ENCODE data around the gene HCST.

Gene HCST

GRCh38 chr19:35940839-35941238 is 38.5 kb downstream of the HCST start:
- H3K27ac ChIP-seq (ENCODE audit: low read depth, low read length), result no peak overlapping the region
- no peak overlapping the region for H4K8ac ChIP-seq (ENCODE audit: low read depth, low read length)
- no peak overlapping the region for H2BK5ac ChIP-seq (ENCODE audit: low read length)
- H3K4me1 ChIP-seq (ENCODE audit: control insufficient read depth, low read depth, low read length), result peaks cover 8% of the 10 kb centered on the region
- H3K23ac ChIP-seq (ENCODE audit: low read length), result no peak overlapping the region
- no peaks in the 10 kb centered on the region for H3K27me3 ChIP-seq (ENCODE audit: insufficient read depth, low read length, poor library complexity)
- H3K9ac ChIP-seq (ENCODE audit: low read length), result no peak overlapping the region
- no peaks in the 10 kb centered on the region for H3K79me2 ChIP-seq (ENCODE audit: control insufficient read depth, insufficient read depth, low read length)
- no peaks in the 10 kb centered on the region for H3K36me3 ChIP-seq (ENCODE audit: control insufficient read depth, insufficient read depth, low read length)
- H2BK120ac ChIP-seq (ENCODE audit: low read depth, low read length), result no peak overlapping the region
- H3K4me3 ChIP-seq (ENCODE audit: low read length), result no peak overlapping the region
- H2BK15ac ChIP-seq (replicated peaks; ENCODE audit: low read depth), result no peak overlapping the region
- H3K79me1 ChIP-seq (ENCODE audit: low read length), result peaks cover 3% of the 10 kb centered on the region
- WGBS (ENCODE audit: extremely low coverage, insufficient coverage, low lambda C conversion rate), result 100% methylated on average over 1 of the region's 4 CpGs
- H3K4me2 ChIP-seq (ENCODE audit: low read length), result no peak overlapping the region
- no peak overlapping the region for H3K4ac ChIP-seq (ENCODE audit: low read depth, low read length)
- DNase-seq, result no peak
- H3K18ac ChIP-seq (ENCODE audit: low read length), result no peak overlapping the region
- no peak overlapping the region for H3K56ac ChIP-seq (ENCODE audit: low read length)
- no peak overlapping the region for H4K5ac ChIP-seq (ENCODE audit: low read length)
- H2AK5ac ChIP-seq (ENCODE audit: low read length), result no peak overlapping the region

DNA sequence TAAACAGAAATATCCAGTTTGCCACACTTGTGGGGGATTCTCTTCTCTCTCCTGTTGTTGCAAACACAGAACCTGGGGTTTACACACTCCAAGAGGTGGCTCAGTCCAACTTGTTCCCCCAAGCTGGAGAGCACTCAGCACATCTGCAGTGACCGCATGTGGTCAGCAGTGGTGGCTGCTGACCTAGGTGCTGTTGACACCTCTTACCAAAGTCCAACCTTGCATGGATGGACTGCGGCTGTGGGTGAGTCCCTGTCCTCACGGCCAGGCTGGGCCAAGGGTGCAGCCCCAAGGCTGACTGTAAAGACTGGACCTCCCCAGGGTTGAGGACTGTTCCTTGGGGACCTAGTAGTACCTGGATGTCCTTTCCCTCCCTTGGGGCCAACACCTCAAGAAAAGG is 39.9 kb downstream of the HCST start:
- Histone ChIP-seq H3K27ac (ENCODE audit: low read depth, low read length) (no peak overlapping the region), H3K23ac (ENCODE audit: low read length) (no peak overlapping the region), H4K8ac (ENCODE audit: low read depth, low read length) (no peak overlapping the region), H2BK5ac (ENCODE audit: low read length) (no peak overlapping the region), H3K18ac (ENCODE audit: low read length) (no peak overlapping the region), H3K79me2 (ENCODE audit: control insufficient read depth, insufficient read depth, low read length) (no peaks in the 10 kb centered on the region), H3K9ac (ENCODE audit: low read length) (no peak overlapping the region), H3K27me3 (ENCODE audit: insufficient read depth, low read length, poor library complexity) (no peaks in the 10 kb centered on the region), H2BK15ac (replicated peaks; ENCODE audit: low read depth) (no peak overlapping the region), H2BK120ac (ENCODE audit: low read depth, low read length) (no peak overlapping the region), H2AK5ac (ENCODE audit: low read length) (no peak overlapping the region), H4K5ac (ENCODE audit: low read length) (no peak overlapping the region), H3K4me1 (ENCODE audit: control insufficient read depth, low read depth, low read length) (peaks cover 3% of the 10 kb centered on the region), H3K56ac (ENCODE audit: low read length) (no peak overlapping the region), H3K36me3 (ENCODE audit: control insufficient read depth, insufficient read depth, low read length) (no peaks in the 10 kb centered on the region), H3K4me2 (ENCODE audit: low read length) (no peak overlapping the region), H3K4me3 (ENCODE audit: low read length) (no peak overlapping the region), H3K79me1 (ENCODE audit: low read length) (peaks cover 3% of the 10 kb centered on the region), H3K4ac (ENCODE audit: low read depth, low read length) (no peak overlapping the region)
- no CpG with 5 or more reads among the region's 3 CpGs for WGBS (ENCODE audit: extremely low coverage, insufficient coverage, low lambda C conversion rate)
- DNase-seq, result no peak

GRCh38 chr19:35943321-35944301 is 41.3 kb downstream of the HCST start:
- H3K36me3 ChIP-seq (ENCODE audit: control insufficient read depth, insufficient read depth, low read length), result no peaks in the 10 kb centered on the region
- H2AK5ac ChIP-seq (ENCODE audit: low read length), result no peak overlapping the region
- H3K4me1 ChIP-seq (ENCODE audit: control insufficient read depth, low read depth, low read length), result no peaks in the 10 kb centered on the region
- no peak overlapping the region for H3K56ac ChIP-seq (ENCODE audit: low read length)
- no peak overlapping the region for H4K8ac ChIP-seq (ENCODE audit: low read depth, low read length)
- no peaks in the 10 kb centered on the region for H3K79me2 ChIP-seq (ENCODE audit: control insufficient read depth, insufficient read depth, low read length)
- no peak overlapping the region for H3K23ac ChIP-seq (ENCODE audit: low read length)
- no peaks in the 10 kb centered on the region for H3K27me3 ChIP-seq (ENCODE audit: insufficient read depth, low read length, poor library complexity)
- no peak overlapping the region for H3K9ac ChIP-seq (ENCODE audit: low read length)
- no peak for DNase-seq
- H3K4ac ChIP-seq (ENCODE audit: low read depth, low read length), result no peak overlapping the region
- no peak overlapping the region for H2BK120ac ChIP-seq (ENCODE audit: low read depth, low read length)
- no peaks in the 10 kb centered on the region for H3K79me1 ChIP-seq (ENCODE audit: low read length)
- no peak overlapping the region for H3K18ac ChIP-seq (ENCODE audit: low read length)
- H3K4me2 ChIP-seq (ENCODE audit: low read length), result no peak overlapping the region
- no peak overlapping the region for H4K5ac ChIP-seq (ENCODE audit: low read length)
- WGBS (ENCODE audit: extremely low coverage, insufficient coverage, low lambda C conversion rate), result no CpG with 5 or more reads among the region's 9 CpGs
- no peak overlapping the region for H2BK5ac ChIP-seq (ENCODE audit: low read length)
- H3K4me3 ChIP-seq (ENCODE audit: low read length), result no peak overlapping the region
- no peak overlapping the region for H2BK15ac ChIP-seq (replicated peaks; ENCODE audit: low read depth)
- no peak overlapping the region for H3K27ac ChIP-seq (ENCODE audit: low read depth, low read length)

GRCh38 chr19:35944556-35944955 is 42.2 kb downstream of the HCST start:
- no peak overlapping the region for H2BK5ac ChIP-seq (ENCODE audit: low read length)
- no peak overlapping the region for H3K27ac ChIP-seq (ENCODE audit: low read depth, low read length)
- no peak overlapping the region for H3K18ac ChIP-seq (ENCODE audit: low read length)
- no peak overlapping the region for H2BK15ac ChIP-seq (replicated peaks; ENCODE audit: low read depth)
- H3K79me1 ChIP-seq (ENCODE audit: low read length), result no peaks in the 10 kb centered on the region
- no peak overlapping the region for H3K56ac ChIP-seq (ENCODE audit: low read length)
- no peak overlapping the region for H3K9ac ChIP-seq (ENCODE audit: low read length)
- H3K4me1 ChIP-seq (ENCODE audit: control insufficient read depth, low read depth, low read length), result no peaks in the 10 kb centered on the region
- no peak overlapping the region for H3K4me3 ChIP-seq (ENCODE audit: low read length)
- H2BK120ac ChIP-seq (ENCODE audit: low read depth, low read length), result no peak overlapping the region
- no peak overlapping the region for H3K23ac ChIP-seq (ENCODE audit: low read length)
- no peaks in the 10 kb centered on the region for H3K27me3 ChIP-seq (ENCODE audit: insufficient read depth, low read length, poor library complexity)
- H3K79me2 ChIP-seq (ENCODE audit: control insufficient read depth, insufficient read depth, low read length), result no peaks in the 10 kb centered on the region
- no peaks in the 10 kb centered on the region for H3K36me3 ChIP-seq (ENCODE audit: control insufficient read depth, insufficient read depth, low read length)
- no peak overlapping the region for H2AK5ac ChIP-seq (ENCODE audit: low read length)
- no peak overlapping the region for H3K4me2 ChIP-seq (ENCODE audit: low read length)
- H4K8ac ChIP-seq (ENCODE audit: low read depth, low read length), result no peak overlapping the region
- DNase-seq, result no peak
- no peak overlapping the region for H3K4ac ChIP-seq (ENCODE audit: low read depth, low read length)
- no CpG with 5 or more reads among the region's 52 CpGs for WGBS (ENCODE audit: extremely low coverage, insufficient coverage, low lambda C conversion rate)
- no peak overlapping the region for H4K5ac ChIP-seq (ENCODE audit: low read length)

GRCh38 chr19:35945121-35945790 is 42.9 kb downstream of the HCST start:
- Histone ChIP-seq H3K79me1 (ENCODE audit: low read length) (no peaks in the 10 kb centered on the region), H2BK15ac (replicated peaks; ENCODE audit: low read depth) (no peak overlapping the region), H3K23ac (ENCODE audit: low read length) (no peak overlapping the region), H3K4me1 (ENCODE audit: control insufficient read depth, low read depth, low read length) (no peaks in the 10 kb centered on the region), H4K8ac (ENCODE audit: low read depth, low read length) (no peak overlapping the region), H3K79me2 (ENCODE audit: control insufficient read depth, insufficient read depth, low read length) (no peaks in the 10 kb centered on the region), H2BK120ac (ENCODE audit: low read depth, low read length) (no peak overlapping the region), H3K9ac (ENCODE audit: low read length) (no peak overlapping the region), H3K56ac (ENCODE audit: low read length) (no peak overlapping the region), H3K4me2 (ENCODE audit: low read length) (no peak overlapping the region), H3K18ac (ENCODE audit: low read length) (no peak overlapping the region), H3K27ac (ENCODE audit: low read depth, low read length) (no peak overlapping the region), H2BK5ac (ENCODE audit: low read length) (no peak overlapping the region), H3K4ac (ENCODE audit: low read depth, low read length) (no peak overlapping the region), H4K5ac (ENCODE audit: low read length) (no peak overlapping the region), H2AK5ac (ENCODE audit: low read length) (no peak overlapping the region), H3K4me3 (ENCODE audit: low read length) (no peak overlapping the region), H3K27me3 (ENCODE audit: insufficient read depth, low read length, poor library complexity) (no peaks in the 10 kb centered on the region), H3K36me3 (ENCODE audit: control insufficient read depth, insufficient read depth, low read length) (no peaks in the 10 kb centered on the region)
- no peak for DNase-seq
- WGBS (ENCODE audit: extremely low coverage, insufficient coverage, low lambda C conversion rate), result no CpG with 5 or more reads among the region's 11 CpGs

Data from mesendoderm (in vitro differentiated cells).